GM10847 (cell line): ENCODE measurements around the gene C19orf33.

ENCODE experiments used
- POLR2A ChIP-seq: IDR thresholded peaks from 2 replicates; pipeline ENCODE4 v1.6.1; 2011; ENCODE audit not compliant: insufficient read length; ENCODE audit errors: extremely low read depth

The C19orf33 gene

GRCh38 chr19:38303517-38304351, at the start of gene C19orf33:
TSS of gene C19orf33 (plus strand) at chr19:38304251. CDS start at chr19:38304262, 11 bp downstream.
- TF ChIP-seq POLR2A, result no peak

- no peak for TF ChIP-seq POLR2A
Observed at GRCh38 chr19:38255383-38256014, 48.6 kb upstream of the C19orf33 start.

- TF ChIP-seq POLR2A, result no peak
Observed at GRCh38 chr19:38262585-38263268, 41.3 kb upstream of the C19orf33 start.

DNA sequence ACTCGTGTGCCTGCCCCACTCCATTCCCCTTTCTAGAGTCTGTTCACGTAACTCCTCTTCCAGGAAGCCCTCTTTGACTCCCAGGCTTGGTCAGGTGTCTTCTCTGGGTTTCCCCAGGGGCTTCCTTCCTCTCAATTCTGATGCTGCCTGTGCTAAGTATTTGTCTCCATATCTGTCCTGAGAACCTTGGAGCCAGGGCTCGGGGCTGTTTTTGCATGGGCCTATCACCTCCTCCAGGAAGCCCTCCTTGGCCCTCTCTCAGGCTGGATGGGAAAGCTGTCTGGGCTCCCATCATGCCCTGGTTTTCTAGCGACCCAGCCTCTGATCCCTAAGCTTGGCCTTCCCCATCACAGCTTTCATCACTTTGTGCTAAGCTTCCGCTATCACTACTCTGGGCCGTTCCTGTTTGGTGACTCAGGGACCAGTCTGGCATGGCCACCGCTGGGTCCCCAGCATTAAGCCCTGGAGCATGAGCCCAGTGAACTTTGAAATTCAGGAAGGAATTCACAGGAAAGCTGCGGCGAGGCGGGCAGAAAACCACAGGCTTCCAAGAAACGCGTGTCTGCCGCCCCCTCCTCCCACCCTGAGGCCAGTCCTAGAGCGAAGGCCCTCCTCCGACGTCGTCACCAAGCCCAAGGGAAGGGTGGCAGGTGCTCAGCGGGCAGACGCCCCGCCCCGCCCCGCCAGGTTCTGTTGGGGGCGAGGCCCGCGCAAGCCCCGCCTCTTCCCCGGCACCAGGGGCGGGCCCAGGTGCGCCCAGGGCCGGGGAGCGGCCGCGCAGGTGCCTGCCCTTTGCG, 40.2 kb upstream of the C19orf33 start:
- TF ChIP-seq POLR2A, result no peak

DNA sequence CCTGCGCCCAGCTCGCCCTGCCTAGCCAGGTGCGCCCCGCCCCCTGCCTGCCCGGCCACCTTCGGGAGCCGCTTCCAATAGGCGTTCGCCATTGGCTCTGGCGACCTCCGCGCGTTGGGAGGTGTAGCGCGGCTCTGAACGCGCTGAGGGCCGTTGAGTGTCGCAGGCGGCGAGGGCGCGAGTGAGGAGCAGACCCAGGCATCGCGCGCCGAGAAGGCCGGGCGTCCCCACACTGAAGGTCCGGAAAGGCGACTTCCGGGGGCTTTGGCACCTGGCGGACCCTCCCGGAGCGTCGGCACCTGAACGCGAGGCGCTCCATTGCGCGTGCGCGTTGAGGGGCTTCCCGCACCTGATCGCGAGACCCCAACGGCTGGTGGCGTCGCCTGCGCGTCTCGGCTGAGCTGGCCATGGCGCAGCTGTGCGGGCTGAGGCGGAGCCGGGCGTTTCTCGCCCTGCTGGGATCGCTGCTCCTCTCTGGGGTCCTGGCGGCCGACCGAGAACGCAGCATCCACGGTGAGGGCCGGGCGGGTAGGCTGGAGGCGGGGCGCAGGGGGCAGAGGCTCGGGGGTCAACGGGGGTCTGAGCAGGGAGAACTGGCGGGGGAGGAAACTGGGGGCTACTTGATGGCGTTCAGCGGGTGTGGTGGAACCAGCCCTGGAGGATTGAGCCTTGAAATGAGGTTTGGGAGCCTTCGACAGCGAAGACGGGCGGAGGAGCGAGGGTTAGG, 39.4 kb upstream of the C19orf33 start, which contains the start of gene SPINT2:
Gene SPINT2, plus strand, starts transcription at position 88 of the 727 bp plus-strand sequence. Its CDS starts 320 bp downstream, at position 408.
- no peak for TF ChIP-seq POLR2A

- TF ChIP-seq POLR2A, result no peak
Observed at GRCh38 chr19:38265213-38265861, 38.7 kb upstream of the C19orf33 start.

GRCh38 chr19:38265921-38266429, 38.1 kb upstream of the C19orf33 start:
- TF ChIP-seq POLR2A, result no peak

DNA sequence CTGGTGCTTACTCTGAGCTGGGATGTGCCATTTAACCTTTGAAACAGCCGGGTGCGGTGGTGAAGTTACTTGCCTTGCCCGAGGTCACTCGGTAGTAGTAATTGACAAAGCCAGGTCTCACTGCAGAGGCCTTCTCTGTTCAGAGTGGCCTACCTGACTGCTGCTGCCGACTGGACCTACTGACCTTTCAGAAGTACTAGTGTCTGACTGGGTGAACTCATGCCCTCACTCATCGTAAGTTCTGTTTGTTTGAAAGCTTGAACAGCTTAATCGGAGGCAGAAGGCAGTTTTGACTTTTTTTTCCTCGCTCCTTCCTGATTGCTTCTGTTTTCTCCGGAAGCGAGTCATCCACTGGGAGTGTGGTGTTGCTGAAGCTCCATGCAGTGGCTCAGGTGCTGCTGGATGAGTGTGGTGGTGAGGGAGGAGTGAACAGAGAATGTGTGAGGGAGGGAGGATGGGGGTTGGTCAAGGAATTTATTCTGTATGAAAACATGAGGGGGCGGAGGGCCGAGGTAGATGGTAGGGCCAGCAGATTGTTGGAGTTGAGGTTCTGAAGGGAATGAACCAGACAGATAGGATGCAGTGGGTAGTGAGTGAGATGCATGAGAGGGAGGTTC, 37.0 kb upstream of the C19orf33 start:
- TF ChIP-seq POLR2A, result no peak

- no peak for TF ChIP-seq POLR2A
Observed at GRCh38 chr19:38267761-38268483, 36.1 kb upstream of the C19orf33 start.

GRCh38 chr19:38268539-38268938, 35.5 kb upstream of the C19orf33 start:
- no peak for TF ChIP-seq POLR2A

GRCh38 chr19:38270587-38271167, 33.4 kb upstream of the C19orf33 start:
- no peak for TF ChIP-seq POLR2A

DNA sequence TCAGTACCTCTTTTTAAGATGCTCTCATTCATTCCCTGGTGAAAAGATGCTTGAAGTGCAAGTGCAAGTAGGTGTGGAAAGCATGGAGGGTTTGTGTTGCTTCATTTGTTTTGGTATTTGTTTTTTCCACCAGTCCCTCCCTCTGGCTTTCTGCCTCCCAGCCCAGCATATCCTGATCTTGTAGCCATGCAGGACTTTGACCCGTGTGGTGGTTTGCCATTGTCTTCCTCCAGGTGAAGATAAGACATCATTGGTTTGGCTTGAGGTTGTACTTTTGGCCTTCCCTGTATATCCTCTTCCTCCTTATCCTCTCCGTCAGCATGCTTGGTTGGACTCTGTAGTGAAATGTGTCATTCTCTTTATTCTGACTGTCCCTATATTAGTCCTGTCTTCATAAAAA, 30.6 kb upstream of the C19orf33 start:
- no peak for TF ChIP-seq POLR2A
